HG03520 (cell line): ENCODE measurements around the gene BHLHE23.

ENCODE experiments used
- ATAC-seq: cut with Tn5 transposase; IDR thresholded peaks from one replicate; pipeline ENCODE4 v1.9.1; 2021; ENCODE audit warnings: mild to moderate bottlenecking, moderate library complexity; ENCODE audit not compliant: unreplicated experiment

The BHLHE23 gene

GRCh38 chr20:63006540-63007359 is at the start of gene BHLHE23:
Gene BHLHE23 (minus strand): TSS chr20:63006964. CDS start chr20:63006774, 190 bp downstream.
- no peak for ATAC-seq

GRCh38 chr20:63055575-63056235 is 48.9 kb upstream of the BHLHE23 start:
- no peak for ATAC-seq

DNA sequence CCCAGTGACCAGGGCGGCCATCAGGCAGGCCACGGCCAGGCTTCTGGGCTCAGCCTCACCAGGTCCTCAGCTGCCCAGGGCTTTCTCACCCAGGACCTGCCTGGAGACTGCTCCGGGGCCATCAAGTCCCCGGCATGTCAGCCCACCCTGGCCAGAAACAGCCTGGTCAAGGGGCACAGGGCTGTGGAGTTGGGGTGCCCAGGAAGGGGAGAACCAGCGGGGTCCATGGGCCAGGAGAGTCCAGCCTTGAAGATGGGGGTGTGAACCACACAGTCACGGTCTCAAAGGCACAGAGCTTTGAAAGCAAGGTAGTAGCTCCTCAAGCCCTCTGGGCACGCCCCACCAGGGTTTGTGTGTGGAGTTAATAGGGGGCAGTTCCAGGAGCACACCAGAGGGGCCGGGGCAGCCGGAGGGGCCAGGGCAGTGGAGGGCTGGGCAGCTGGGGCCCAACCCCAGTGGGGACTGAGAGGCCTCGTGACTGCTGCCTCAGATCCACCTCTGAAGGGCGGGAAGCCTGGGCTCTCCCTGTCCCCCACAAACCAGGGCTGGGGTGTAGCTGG is 48.0 kb upstream of the BHLHE23 start:
- ATAC-seq: no peak

- ATAC-seq: no peak
Measured at GRCh38 chr20:63054103-63054474, 47.3 kb upstream of the BHLHE23 start.

- no peak for ATAC-seq
Measured at GRCh38 chr20:63053432-63054102, 46.8 kb upstream of the BHLHE23 start.

- ATAC-seq: no peak
Measured at GRCh38 chr20:63052571-63053431, 46.0 kb upstream of the BHLHE23 start.

DNA sequence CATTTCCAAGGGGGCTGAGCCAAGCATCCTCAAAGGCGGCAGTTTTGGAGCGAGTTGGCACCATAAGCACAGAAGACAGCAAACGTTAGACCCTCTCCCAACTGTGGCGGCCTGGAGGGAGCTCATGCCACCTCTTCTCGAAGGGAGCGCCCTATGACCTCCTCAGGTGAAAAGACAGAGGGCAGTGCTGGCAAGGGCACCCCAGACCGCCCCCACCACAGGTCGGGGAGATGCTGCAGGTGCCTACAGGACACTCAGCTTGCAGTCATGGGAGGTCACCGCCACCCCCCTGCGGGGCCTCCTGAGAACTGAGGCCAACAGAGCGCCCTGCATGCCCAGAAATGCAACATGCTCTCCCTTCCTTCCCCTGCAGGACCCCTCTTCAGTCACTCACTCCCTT is 45.1 kb upstream of the BHLHE23 start:
- ATAC-seq: no peak

DNA sequence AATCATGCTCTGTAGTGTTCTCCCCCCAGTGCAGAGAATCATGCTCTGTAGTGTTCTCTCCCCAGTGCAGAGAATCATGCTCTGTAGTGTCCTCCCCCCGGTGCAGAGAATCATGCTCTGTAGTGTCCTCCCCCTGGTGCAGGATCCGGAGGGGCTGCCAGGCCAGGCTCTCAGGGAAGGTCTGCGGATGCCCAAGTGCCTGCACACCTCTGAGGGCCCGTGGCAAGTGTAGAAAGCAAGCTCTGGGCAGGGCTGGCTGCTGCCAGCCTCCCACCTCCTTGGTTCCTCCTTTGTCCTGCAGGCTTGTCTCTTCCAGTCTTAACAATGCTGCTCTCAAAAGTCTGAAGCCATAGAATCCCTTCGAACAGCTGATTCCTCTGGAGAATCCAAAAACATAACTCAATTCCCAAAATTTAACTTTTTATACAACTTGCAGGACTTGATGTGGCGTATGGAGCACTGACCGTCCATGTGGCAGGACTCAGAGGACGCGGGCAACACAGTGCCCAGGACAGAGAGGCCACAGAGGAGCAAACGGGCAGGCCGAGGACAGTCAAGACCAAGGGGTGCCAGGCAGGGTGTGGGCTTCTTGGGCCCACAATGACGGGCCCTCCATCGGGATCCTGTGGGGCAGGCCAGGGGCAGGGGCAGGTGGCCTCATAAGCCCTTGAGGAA is 44.6 kb upstream of the BHLHE23 start:
- ATAC-seq: no peak

DNA sequence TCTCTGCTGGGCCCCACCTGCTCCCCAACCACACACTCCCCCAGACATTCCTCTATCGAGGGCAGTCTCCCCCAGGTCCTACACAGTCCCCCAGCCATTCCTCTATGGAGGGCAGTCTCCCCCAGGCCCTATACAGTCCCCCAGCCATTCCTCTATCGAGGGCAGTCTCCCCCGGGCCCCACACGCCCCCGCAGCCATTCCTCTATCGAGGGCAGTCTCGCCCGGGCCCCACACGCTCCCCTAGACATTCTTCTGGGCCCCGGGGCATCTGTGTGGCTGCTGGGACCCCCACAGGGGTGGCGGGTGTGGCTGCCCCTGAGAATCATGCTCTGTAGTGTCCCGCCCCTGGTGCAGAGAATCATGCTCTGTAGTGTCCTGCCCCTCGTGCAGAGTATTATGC is 43.6 kb upstream of the BHLHE23 start:
- ATAC-seq: no peak

- no peak for ATAC-seq
Measured at GRCh38 chr20:63049561-63050221, 42.9 kb upstream of the BHLHE23 start.

- no peak for ATAC-seq
Measured at GRCh38 chr20:63049191-63049518, 42.4 kb upstream of the BHLHE23 start.

GRCh38 chr20:63048516-63049190 is 41.9 kb upstream of the BHLHE23 start:
- ATAC-seq: no peak

DNA sequence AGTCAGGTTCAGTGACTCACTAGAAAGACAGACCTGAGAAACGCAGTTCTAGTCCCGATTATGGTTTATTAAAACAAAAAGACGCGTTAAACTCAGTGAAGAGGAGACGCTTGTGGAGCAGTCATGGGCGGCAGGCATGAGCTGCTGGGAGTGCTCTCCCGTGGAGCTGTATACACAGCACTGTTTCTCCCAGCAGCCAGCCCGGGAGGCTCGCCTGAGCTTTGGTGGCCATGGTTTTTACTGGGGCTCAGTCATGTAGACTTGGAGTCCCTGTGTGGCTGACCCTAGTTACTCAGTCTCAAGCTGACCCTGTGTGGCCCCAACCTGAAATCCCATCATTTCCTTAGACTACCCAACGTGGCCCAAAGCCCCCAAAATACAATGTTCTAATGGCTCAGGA is 41.2 kb upstream of the BHLHE23 start:
- no peak for ATAC-seq

DNA sequence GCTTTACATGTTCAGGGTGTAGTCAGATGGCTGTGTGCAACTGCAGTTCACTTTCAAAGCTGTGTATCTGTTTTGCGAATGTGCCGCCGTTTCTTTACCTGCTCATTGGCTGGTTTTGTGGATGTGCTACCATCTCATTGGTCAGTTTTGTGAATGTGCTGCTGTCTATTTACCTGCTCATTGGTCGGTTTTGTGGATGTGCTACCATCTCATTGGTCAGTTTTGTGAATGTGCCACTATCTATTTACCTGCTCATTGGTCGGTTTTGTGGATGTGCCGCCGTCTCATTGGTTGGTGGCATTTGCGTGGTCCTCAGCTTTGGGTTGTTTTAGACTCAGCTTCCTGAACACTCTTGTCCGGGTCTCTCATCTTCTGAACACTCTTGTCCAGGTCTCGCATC is 40.5 kb upstream of the BHLHE23 start:
- no peak for ATAC-seq

DNA sequence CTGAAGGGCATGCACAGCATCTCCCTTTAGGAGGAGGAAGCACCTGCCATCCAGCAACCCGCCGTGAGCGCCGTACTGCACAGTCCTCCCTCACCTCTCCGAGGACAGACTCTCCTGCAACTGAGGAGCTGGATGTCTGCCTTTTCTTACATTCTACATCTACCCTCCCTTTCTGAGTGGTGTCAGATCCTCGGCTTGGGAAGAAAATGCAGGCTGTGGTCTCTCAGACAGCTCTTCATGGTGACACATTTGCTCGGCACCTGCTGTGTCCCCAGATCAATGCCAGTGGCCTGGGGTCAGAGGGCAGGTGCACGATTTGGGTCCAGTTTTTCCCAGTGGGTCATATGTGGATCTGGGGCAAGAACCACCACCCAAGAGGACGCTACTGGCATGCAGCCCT is 40.1 kb upstream of the BHLHE23 start:
- ATAC-seq: no peak

- no peak for ATAC-seq
Measured at GRCh38 chr20:63045991-63046390, 39.2 kb upstream of the BHLHE23 start.

DNA sequence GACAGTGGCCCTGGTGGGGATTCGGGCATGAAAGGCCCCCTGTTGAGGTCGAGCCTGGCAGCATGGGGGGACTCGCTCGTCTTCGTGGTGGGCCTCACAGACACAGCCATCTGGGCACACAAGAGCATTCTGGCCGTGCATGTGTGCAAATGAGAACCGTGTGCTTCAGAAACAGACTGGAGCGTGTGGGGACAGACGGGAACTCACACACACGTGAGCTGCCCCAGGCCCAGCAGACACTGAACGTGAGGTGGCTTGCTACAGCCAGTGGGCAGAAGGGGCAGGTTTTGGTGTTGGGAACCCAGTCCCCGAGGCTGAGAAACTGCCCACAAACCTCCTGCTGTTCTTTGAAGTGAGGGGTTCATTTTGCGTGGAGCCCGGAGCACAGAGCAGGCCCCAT is 38.6 kb upstream of the BHLHE23 start:
- ATAC-seq: no peak

DNA sequence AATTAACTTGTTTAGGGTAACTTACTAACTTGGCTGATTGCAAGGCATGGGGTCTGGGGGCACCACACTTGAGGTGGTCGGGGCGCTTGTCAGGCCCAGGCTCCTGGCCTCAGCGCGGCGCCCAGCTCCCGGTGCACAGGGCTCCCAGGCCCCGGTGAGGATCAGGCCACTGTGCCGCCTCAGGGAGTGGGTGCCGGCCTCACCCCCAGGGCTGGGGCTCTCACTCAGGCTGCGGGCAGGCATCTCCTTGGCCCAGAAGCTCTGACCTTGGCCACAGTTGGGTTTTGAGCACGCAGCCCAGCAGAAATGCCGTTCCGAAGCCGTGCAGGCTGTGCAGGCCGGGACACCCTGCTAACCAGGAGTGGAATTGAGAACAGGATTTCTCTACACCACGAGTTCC is 37.8 kb upstream of the BHLHE23 start:
- no peak for ATAC-seq

- no peak for ATAC-seq
Measured at GRCh38 chr20:63044204-63044600, 37.4 kb upstream of the BHLHE23 start.
